Measurements from ENCODE around the gene SUV39H1.
"Not testable (repeated sequence)": the region's sequence is repeated elsewhere in the genome, so short reads cannot be mapped to it uniquely, and the experiment has no call there.

Gene SUV39H1

GRCh38 chrX:48676106-48676892 is 20.2 kb upstream of the SUV39H1 start:
- no peaks in the 10 kb centered on the region for H3K9me3 ChIP-seq (ENCODE audit: severe bottlenecking)
- no peaks in the 10 kb centered on the region for H3K4me1 ChIP-seq (ENCODE audit: insufficient read depth, poor library complexity, severe bottlenecking)
- H3K36me3 ChIP-seq (ENCODE audit: low read depth) = no peaks in the 10 kb centered on the region
- H3K4me3 ChIP-seq (ENCODE audit: severe bottlenecking) = peak overlapping the region; percentile 56
- peak; percentile 79 for DNase-seq (ENCODE audit: low spot score)
- ATAC-seq (ENCODE audit: low read depth) = peak; percentile 94
- no peak for TF ChIP-seq CTCF (IDR thresholded peaks at IDR 0.05; ENCODE audit: poor library complexity, severe bottlenecking)
- no peaks in the 10 kb centered on the region for H3K27me3 ChIP-seq (ENCODE audit: insufficient read depth, poor library complexity, severe bottlenecking)
- peak overlapping the region; percentile 37 for H3K27ac ChIP-seq (ENCODE audit: poor library complexity, severe bottlenecking)

- no peak for DNase-seq (ENCODE audit: low spot score)
- peak; percentile 53 for ATAC-seq (ENCODE audit: low read depth)
Measured at GRCh38 chrX:48676893-48677270, 19.7 kb upstream of the SUV39H1 start.

GRCh38 chrX:48677516-48677915 is 19.0 kb upstream of the SUV39H1 start:
- no peak overlapping the region for H3K4me3 ChIP-seq (ENCODE audit: severe bottlenecking)
- TF ChIP-seq CTCF (IDR thresholded peaks at IDR 0.05; ENCODE audit: poor library complexity, severe bottlenecking) = no peak
- DNase-seq (ENCODE audit: low spot score) (no peak), ATAC-seq (ENCODE audit: low read depth) (no peak)
- H3K36me3 ChIP-seq (ENCODE audit: low read depth) = no peaks in the 10 kb centered on the region
- H3K9me3 ChIP-seq (ENCODE audit: severe bottlenecking) = no peaks in the 10 kb centered on the region
- no peaks in the 10 kb centered on the region for H3K27me3 ChIP-seq (ENCODE audit: insufficient read depth, poor library complexity, severe bottlenecking)
- H3K4me1 ChIP-seq (ENCODE audit: insufficient read depth, poor library complexity, severe bottlenecking) = no peaks in the 10 kb centered on the region
- H3K27ac ChIP-seq (ENCODE audit: poor library complexity, severe bottlenecking) = no peak overlapping the region

More at GRCh38 chrX:48676893-48677270, 19.7 kb upstream of the SUV39H1 start:
- Histone ChIP-seq H3K4me1 (ENCODE audit: insufficient read depth, poor library complexity, severe bottlenecking) (no peaks in the 10 kb centered on the region), H3K9me3 (ENCODE audit: severe bottlenecking) (no peaks in the 10 kb centered on the region), H3K4me3 (ENCODE audit: severe bottlenecking) (peak overlapping the region; percentile 56), H3K27ac (ENCODE audit: poor library complexity, severe bottlenecking) (peak overlapping the region; percentile 37), H3K27me3 (ENCODE audit: insufficient read depth, poor library complexity, severe bottlenecking) (no peaks in the 10 kb centered on the region), H3K36me3 (ENCODE audit: low read depth) (no peaks in the 10 kb centered on the region)
- TF ChIP-seq CTCF (IDR thresholded peaks at IDR 0.05; ENCODE audit: poor library complexity, severe bottlenecking) = no peak

GRCh38 chrX:48680467-48680866 is 16.1 kb upstream of the SUV39H1 start:
- H3K36me3 ChIP-seq (ENCODE audit: low read depth); DNase-seq (ENCODE audit: low spot score); H3K4me3 ChIP-seq (ENCODE audit: severe bottlenecking); H3K9me3 ChIP-seq (ENCODE audit: severe bottlenecking); H3K4me1 ChIP-seq (ENCODE audit: insufficient read depth, poor library complexity, severe bottlenecking); H3K27me3 ChIP-seq (ENCODE audit: insufficient read depth, poor library complexity, severe bottlenecking); ATAC-seq (ENCODE audit: low read depth); H3K27ac ChIP-seq (ENCODE audit: poor library complexity, severe bottlenecking): not testable (repeated sequence)

- ATAC-seq (ENCODE audit: low read depth); H3K27me3 ChIP-seq (ENCODE audit: insufficient read depth, poor library complexity, severe bottlenecking); H3K9me3 ChIP-seq (ENCODE audit: severe bottlenecking); H3K4me1 ChIP-seq (ENCODE audit: insufficient read depth, poor library complexity, severe bottlenecking); DNase-seq (ENCODE audit: low spot score); H3K36me3 ChIP-seq (ENCODE audit: low read depth); H3K4me3 ChIP-seq (ENCODE audit: severe bottlenecking); H3K27ac ChIP-seq (ENCODE audit: poor library complexity, severe bottlenecking): not testable (repeated sequence)
Measured at GRCh38 chrX:48680925-48681324, 15.6 kb upstream of the SUV39H1 start.

All from RWPE2 (cell line).